Sigmoid colon (tissue), 3 donors: ENCODE measurements around the gene MRPL40.

ENCODE experiments used
- CTCF ChIP-seq, 4 experiments: fragments of 450-650 bp in 3 of 4; fragments of 200-600 bp in 1 of 4; IDR thresholded peaks; one replicate each; pipeline ENCODE4 v1.5.1; 2016 to 2019; ENCODE audit warnings: antibody characterized with exemption in 4 of 4, mild to moderate bottlenecking in 3 of 4, moderate library complexity in 2 of 4
- POLR2A ChIP-seq, 2 donors: fragments of 450-650 bp; IDR thresholded peaks; one replicate each; pipeline ENCODE4 v1.6.1; 2016; ENCODE audit warnings: antibody characterized with exemption in 2 of 2, mild to moderate bottlenecking in 2 of 2, moderate library complexity in 2 of 2

- TF ChIP-seq CTCF (IDR thresholded peaks at IDR 0.05) (no peak), POLR2A (IDR thresholded peaks at IDR 0.05) (no peak)
These were observed 37.7 kb downstream of the MRPL40 start for GRCh38 chr22:19470010-19470409.
